IMR-90 (cell line): ENCODE results near the gene VASN. TPM values are rescaled to one million over a fixed set of nuclear protein-coding genes. Genes with fewer than 3 reads are reported as not detected.
A peak's percentile ranks its signal among the peaks of the same experiment; 100 is the strongest.

ENCODE experiments used
- ATAC-seq: fragments of 200-7000 bp; cut with Tn5 transposase; 2 replicates; pipeline ENCODE4 v1.9.1; 2020; ENCODE audit warnings: low read depth, mild to moderate bottlenecking, moderate library complexity
- BruUV-seq: library from RNA; stranded (reverse); fragments of 400-500 nt; replicated peaks from 2 replicates; lab custom pipeline; 2021; lab: Mats Ljungman, UMichigan
- CTCF ChIA-PET: fragments of 300-600 bp; formaldehyde crosslinking; extraction: SDS; loops from one replicate; lab custom pipeline; 2021; ENCODE audit warnings: antibody characterized with exemption; lab: Yijun Ruan, JAX
- POLR2A ChIA-PET: fragments of 300-600 bp; sonication (Branson Sonifier 250); formaldehyde crosslinking; loops from one replicate; lab custom pipeline; 2022; ENCODE audit warnings: antibody characterized with exemption; ENCODE audit not compliant: unreplicated experiment; lab: Charles Lee
- DNase-seq: peaks from one replicate; pipeline ENCODE4 v3.0.0; 2013
- H2AFZ ChIP-seq: replicated peaks from 2 replicates; pipeline ENCODE3; 2013; ENCODE audit warnings: low read length, mild to moderate bottlenecking; ENCODE audit not compliant: poor library complexity
- H2AK5ac ChIP-seq: 2 replicates; pipeline ENCODE4 v1.6.1; 2013; ENCODE audit warnings: low read depth, low read length, inconsistent platforms
- H2AK9ac ChIP-seq: replicated peaks from 2 replicates; pipeline ENCODE3; 2013; ENCODE audit warnings: mild to moderate bottlenecking, low read depth, low read length, moderate library complexity; ENCODE audit not compliant: poor library complexity
- H2BK120ac ChIP-seq: 2 replicates; pipeline ENCODE4 v1.6.1; 2013; ENCODE audit warnings: low read depth, low read length, inconsistent platforms
- H2BK15ac ChIP-seq: 3 replicates; pipeline ENCODE4 v1.6.1; 2013; ENCODE audit warnings: low read depth, low read length, inconsistent platforms
- H2BK20ac ChIP-seq: 2 replicates; pipeline ENCODE4 v1.6.1; 2013; ENCODE audit warnings: low read depth, mild to moderate bottlenecking, inconsistent platforms, low read length, moderate library complexity
- H2BK5ac ChIP-seq: 2 replicates; pipeline ENCODE4 v1.6.1; 2013; ENCODE audit warnings: mild to moderate bottlenecking, low read depth, low read length, inconsistent platforms; ENCODE audit not compliant: poor library complexity, severe bottlenecking
- H3K14ac ChIP-seq: replicated peaks from 2 replicates; pipeline ENCODE4 v1.6.1; 2013; ENCODE audit warnings: low read depth, low read length, inconsistent platforms
- H3K18ac ChIP-seq: 2 replicates; pipeline ENCODE4 v1.6.1; 2013; ENCODE audit warnings: low read depth, low read length, control low read depth
- H3K23ac ChIP-seq: 2 replicates; pipeline ENCODE4 v1.6.1; 2013; ENCODE audit warnings: low read depth, low read length, inconsistent platforms
- H3K27ac ChIP-seq: 2 replicates; pipeline ENCODE4 v1.5.1; 2013; ENCODE audit warnings: mild to moderate bottlenecking, control low read depth, low read length; ENCODE audit not compliant: insufficient read depth
- H3K27me3 ChIP-seq: 2 replicates; pipeline ENCODE4 v1.6.1; 2013; ENCODE audit warnings: low read length; ENCODE audit not compliant: control insufficient read depth, insufficient read depth
- H3K36me3 ChIP-seq: 2 replicates; pipeline ENCODE4 v1.6.1; 2013; ENCODE audit warnings: low read length, mixed read lengths; ENCODE audit not compliant: control insufficient read depth, insufficient read depth
- H3K4ac ChIP-seq: 2 replicates; pipeline ENCODE4 v1.6.1; 2013; ENCODE audit warnings: low read depth, low read length, inconsistent platforms
- H3K4me1 ChIP-seq: 2 replicates; pipeline ENCODE4 v1.6.1; 2013; ENCODE audit warnings: low read length, mixed read lengths; ENCODE audit not compliant: control insufficient read depth, insufficient read depth
- H3K4me2 ChIP-seq: 2 replicates; pipeline ENCODE4 v1.6.1; 2013; ENCODE audit warnings: low read depth, mild to moderate bottlenecking, control low read depth, low read length, moderate library complexity
- H3K4me3 ChIP-seq: 2 replicates; pipeline ENCODE4 v1.5.1; 2013; ENCODE audit warnings: low read depth, mild to moderate bottlenecking, control low read depth, low read length, moderate library complexity; ENCODE audit not compliant: insufficient read depth
- H3K56ac ChIP-seq: 2 replicates; pipeline ENCODE4 v1.6.1; 2013; ENCODE audit warnings: low read length, inconsistent platforms; ENCODE audit not compliant: insufficient read depth; ENCODE audit errors: extremely low read depth
- H3K79me1 ChIP-seq, 2 experiments: 2 replicates each; pipeline ENCODE4 v1.6.1; 2013; ENCODE audit warnings: low read length in 2 of 2, inconsistent platforms in 1 of 2, low read depth in 1 of 2
- H3K9ac ChIP-seq: 2 replicates; pipeline ENCODE4 v1.6.1; 2013; ENCODE audit warnings: low read depth, low read length, control low read depth
- H3K9me1 ChIP-seq: 2 replicates; pipeline ENCODE4 v1.6.1; 2013; ENCODE audit warnings: low read length, inconsistent platforms; ENCODE audit not compliant: insufficient read depth
- H3K9me3 ChIP-seq: 2 replicates; pipeline ENCODE4 v1.6.1; 2013; ENCODE audit warnings: low read length; ENCODE audit not compliant: control insufficient read depth, insufficient read depth
- H4K20me1 ChIP-seq: 2 replicates; pipeline ENCODE4 v1.6.1; 2013; ENCODE audit warnings: low read length, inconsistent platforms; ENCODE audit not compliant: insufficient read depth
- H4K5ac ChIP-seq: 2 replicates; pipeline ENCODE4 v1.6.1; 2013; ENCODE audit warnings: mild to moderate bottlenecking, low read depth, low read length, control low read depth
- H4K8ac ChIP-seq, 2 experiments: 2 replicates each; pipeline ENCODE4 v1.6.1; 2013; ENCODE audit warnings: low read depth in 2 of 2, low read length in 2 of 2, control low read depth in 1 of 2, inconsistent platforms in 1 of 2
- H4K91ac ChIP-seq: 2 replicates; pipeline ENCODE4 v1.6.1; 2013; ENCODE audit warnings: low read depth, low read length, inconsistent platforms; ENCODE audit not compliant: insufficient read depth
- BHLHE40 ChIP-seq: fragments of 150-350 bp; IDR thresholded peaks from 2 replicates; pipeline ENCODE4 v1.6.1; 2016; ENCODE audit warnings: mild to moderate bottlenecking, low read depth, low read length
- CHD1 ChIP-seq: IDR thresholded peaks from 2 replicates; pipeline ENCODE4 v1.6.1; 2012; ENCODE audit warnings: low read depth, low read length, improper control_type of control experiment
- CTCF ChIP-seq: conservative IDR thresholded peaks from 2 replicates; pipeline ENCODE4 v1.5.1; 2012; ENCODE audit warnings: mild to moderate bottlenecking, low read depth, low read length, improper control_type of control experiment
- FOS ChIP-seq: fragments of 150-350 bp; IDR thresholded peaks from 2 replicates; pipeline ENCODE4 v1.6.1; 2016; ENCODE audit warnings: low read depth, low read length
- MAFK ChIP-seq: IDR thresholded peaks from 2 replicates; pipeline ENCODE4 v1.6.1; 2012; ENCODE audit warnings: low read depth, low read length, improper control_type of control experiment
- MAZ ChIP-seq: IDR thresholded peaks from 2 replicates; pipeline ENCODE4 v1.6.1; 2012; ENCODE audit warnings: low read depth, mild to moderate bottlenecking, low read length, improper control_type of control experiment, moderate library complexity, borderline replicate concordance
- MXI1 ChIP-seq: IDR thresholded peaks from 2 replicates; pipeline ENCODE4 v1.6.1; 2012; ENCODE audit warnings: low read depth, mild to moderate bottlenecking, low read length, moderate library complexity, borderline replicate concordance
- NFE2L2 ChIP-seq: fragments of 150-350 bp; IDR thresholded peaks from 2 replicates; pipeline ENCODE4 v1.6.1; 2016; ENCODE audit warnings: low read depth, mild to moderate bottlenecking, low read length
- POLR2A ChIP-seq: IDR thresholded peaks from 2 replicates; pipeline ENCODE4 v1.6.1; 2012; ENCODE audit warnings: mild to moderate bottlenecking, low read depth, low read length
- RAD21 ChIP-seq: IDR thresholded peaks from 2 replicates; pipeline ENCODE4 v1.6.1; 2012; ENCODE audit warnings: low read length, improper control_type of control experiment
- RCOR1 ChIP-seq: IDR thresholded peaks from 2 replicates; pipeline ENCODE4 v1.6.1; 2012; ENCODE audit warnings: mild to moderate bottlenecking, low read length, improper control_type of control experiment; ENCODE audit not compliant: insufficient replicate concordance
- RFX5 ChIP-seq: IDR thresholded peaks from 2 replicates; pipeline ENCODE4 v1.8.0; 2012; ENCODE audit warnings: low read depth, mild to moderate bottlenecking, low read length, moderate library complexity
- SMC3 ChIP-seq: fragments of 150-350 bp; IDR thresholded peaks from 2 replicates; pipeline ENCODE4 v1.6.1; 2016; ENCODE audit warnings: low read depth, mild to moderate bottlenecking, antibody characterized with exemption, low read length, moderate library complexity
- WGBS, 2 experiments: methylation state at CpG; one replicate each; pipeline versions ENCODE4 v1.1.5 to v1.1.7; 2013; ENCODE audit warnings: missing lambda C conversion rate in 2 of 2; ENCODE audit not compliant: insufficient read length in 1 of 2; ENCODE audit errors: extremely low coverage in 2 of 2; 5-methylcytosine and 5-hydroxymethylcytosine counted together
- dilution Hi-C: fragments of 300-500 bp; cut with HindIII; formaldehyde crosslinking; loops from one replicate; pipeline ENCODE4 v1.14.3; 2018; ENCODE audit warnings: low sequenced_read_pairs; ENCODE audit not compliant: unreplicated experiment
- in situ Hi-C: fragments of 300-500 bp; cut with MboI; formaldehyde crosslinking; loops from 3 replicates; pipeline ENCODE4 v1.14.3; 2019; ENCODE audit warnings: low sequenced_read_pairs, inconsistent platforms, mixed read lengths
- intact Hi-C: fragments of 100-400 bp; cut with micrococcal nuclease; formaldehyde crosslinking; loops from 2 replicates; pipeline ENCODE4 v1.10.0; 2022
- polyA plus RNA-seq, 3 experiments: library from polyadenylated mRNA; depleted of rRNA; stranded (reverse); fragments of >200 nt; gene quantifications; 2 replicates each; pipeline ENCODE4 v1.2.3, GENCODE V29; 2012; ENCODE audit warnings: low replicate concordance in 1 of 3
- total RNA-seq: library from RNA; depleted of rRNA; stranded (reverse); fragments of >200 nt; gene quantifications from 2 replicates; pipeline ENCODE4 v1.2.3, GENCODE V29; 2012
- TF ChIP-seq, protein P1 (sequence below): fragments of 150-350 bp; IDR thresholded peaks from 2 replicates; pipeline ENCODE4 v1.6.1; 2016; ENCODE audit warnings: low read depth, mild to moderate bottlenecking, low read length, moderate library complexity, borderline replicate concordance

The VASN gene
- total and polyA plus RNA-seq, 2 of the 4 experiments (the other 2 are of a cell fraction), result 9.3 to 87.2 TPM

GRCh38 chr16:4404247-4404966, 32.8 kb downstream of the VASN start:
- WGBS, 2 experiments, result 73% methylated on average over 18 of the region's 20 CpGs; no CpG with 5 or more reads in 1 of the 2 experiments
- no peak overlapping the region for H3K56ac ChIP-seq
- peak overlapping the region; percentile 55 for H2AK9ac ChIP-seq
- ATAC-seq (peak; percentile 18; the same call in 1 of the 2 replicates), DNase-seq (no peak)
- no peak overlapping the region for H2BK20ac ChIP-seq
- peaks cover 31% of the 10 kb centered on the region for H4K20me1 ChIP-seq
- H3K18ac ChIP-seq, result no peak overlapping the region
- no peak overlapping the region for H2BK15ac ChIP-seq
- no peak overlapping the region; the same call in 1 of the 2 replicates for H3K4ac ChIP-seq
- in situ Hi-C loops, result no loop called here
- no peaks in the 10 kb centered on the region for H3K27me3 ChIP-seq
- ChIA-PET CTCF (interaction anchor here (0.6 to 1.1 kb wide), 4 partner anchors 30 to 697 kb away, joined by 3 read pairs; no protein-coding TSS in a partner anchor), POLR2A (no interaction called here)
- H4K91ac ChIP-seq, result no peak overlapping the region
- no peak overlapping the region for H3K4me2 ChIP-seq
- no peak overlapping the region for H3K4me3 ChIP-seq
- H4K5ac ChIP-seq, result no peak overlapping the region
- H3K23ac ChIP-seq, result no peak overlapping the region
- no peak overlapping the region for H2BK120ac ChIP-seq
- H3K27ac ChIP-seq, result no peak overlapping the region
- intact Hi-C loops, result loop anchor here (5.0 kb wide), 1 partner anchor 132 kb away; the partner anchor contains the start of gene TFAP4
- peak overlapping the region; percentile 32 for H2AFZ ChIP-seq
- H3K14ac ChIP-seq, result no peak overlapping the region
- H3K9ac ChIP-seq, result no peak overlapping the region
- BruUV-seq, result no TSS peak
- no peak overlapping the region for H4K8ac ChIP-seq
- 0 out of 2 replicates have a peak overlapping the region, but pooled peaks have one; percentile 32 for H2AK5ac ChIP-seq
- H3K79me1 ChIP-seq, result peaks cover 7 to 26% of the 10 kb centered on the region in 2 experiments; a peak in 2 of 4 replicates
- H3K9me3 ChIP-seq, result no peaks in the 10 kb centered on the region
- H2BK5ac ChIP-seq, result no peak overlapping the region
- peaks cover 13% of the 10 kb centered on the region for H3K9me1 ChIP-seq
- dilution Hi-C loops, result no loop called here
- H3K4me1 ChIP-seq, result peaks cover 21% of the 10 kb centered on the region
- H3K36me3 ChIP-seq, result peaks cover 25% of the 10 kb centered on the region; the same call in 1 of the 2 replicates
- TF ChIP-seq MXI1, result no peak
- no peak for TF ChIP-seq RCOR1
- TF ChIP-seq POLR2A, result no peak
- no peak for TF ChIP-seq RFX5
- no peak for TF ChIP-seq MAFK
- peak; percentile 49 for TF ChIP-seq RAD21
- peak; percentile 23; the same call in 1 of the 2 replicates for TF ChIP-seq SMC3
- TF ChIP-seq CHD1, result no peak
- TF ChIP-seq MAZ, result no peak
- TF ChIP-seq NFE2L2, result no peak
- no peak for TF ChIP-seq FOS
- no peak for TF ChIP-seq BHLHE40
- TF ChIP-seq, protein P1, sequence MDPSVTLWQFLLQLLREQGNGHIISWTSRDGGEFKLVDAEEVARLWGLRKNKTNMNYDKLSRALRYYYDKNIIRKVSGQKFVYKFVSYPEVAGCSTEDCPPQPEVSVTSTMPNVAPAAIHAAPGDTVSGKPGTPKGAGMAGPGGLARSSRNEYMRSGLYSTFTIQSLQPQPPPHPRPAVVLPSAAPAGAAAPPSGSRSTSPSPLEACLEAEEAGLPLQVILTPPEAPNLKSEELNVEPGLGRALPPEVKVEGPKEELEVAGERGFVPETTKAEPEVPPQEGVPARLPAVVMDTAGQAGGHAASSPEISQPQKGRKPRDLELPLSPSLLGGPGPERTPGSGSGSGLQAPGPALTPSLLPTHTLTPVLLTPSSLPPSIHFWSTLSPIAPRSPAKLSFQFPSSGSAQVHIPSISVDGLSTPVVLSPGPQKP, result no peak
- TF ChIP-seq CTCF, result peak; percentile 66
